Bronchial epithelial cell (primary cell): ENCODE results near the gene IFT43. TPM values are rescaled to one million over a fixed set of nuclear protein-coding genes. Genes with fewer than 3 reads are reported as not detected.

Experiments
- DNase-seq: peaks from one replicate; pipeline ENCODE4 v3.0.0-alpha.2; 2010; ENCODE audit warnings: low read depth
- FAIRE-seq: peaks from 2 replicates; lab custom pipeline; 2011; peaks lifted over from hg19 to GRCh38; lab: Jason Lieb, UNC
- H3K27me3 ChIP-seq: 2 replicates; pipeline ENCODE4 v1.5.1; 2011; ENCODE audit warnings: low read length; ENCODE audit not compliant: control insufficient read depth, insufficient read depth
- H3K36me3 ChIP-seq: 2 replicates; pipeline ENCODE4 v1.5.1; 2011; ENCODE audit warnings: low read length; ENCODE audit not compliant: control insufficient read depth, insufficient read depth
- H3K4me3 ChIP-seq: 2 replicates; pipeline ENCODE4 v1.5.1; 2011; ENCODE audit warnings: mild to moderate bottlenecking, low read depth, low read length, control low read depth
- CTCF ChIP-seq: IDR thresholded peaks from 2 replicates; pipeline ENCODE4 v1.5.1; 2011; ENCODE audit warnings: mild to moderate bottlenecking, moderate library complexity, low read length, control low read depth, inconsistent platforms; ENCODE audit not compliant: insufficient read depth, severe bottlenecking
- total RNA-seq: library from RNA; depleted of rRNA; stranded (reverse); fragments of >200 nt; gene quantifications from 2 replicates; pipeline ENCODE4 v1.2.1, GENCODE V29; 2014

The IFT43 gene
- total RNA-seq, 1 donor from 2014 or later = 24.0 TPM

- no peak for FAIRE-seq
- H3K27me3 ChIP-seq = no peaks in the 10 kb centered on the region
- no peak for TF ChIP-seq CTCF
- no peak overlapping the region for H3K4me3 ChIP-seq
- DNase-seq = no peak
- H3K36me3 ChIP-seq = no peaks in the 10 kb centered on the region
Measured at GRCh38 chr14:76073717-76074116, 88.2 kb downstream of the IFT43 start.

GRCh38 chr14:76077340-76077739 lies 91.8 kb downstream of the IFT43 start:
- DNase-seq = no peak
- Histone ChIP-seq H3K36me3 (no peaks in the 10 kb centered on the region), H3K4me3 (no peak overlapping the region), H3K27me3 (no peaks in the 10 kb centered on the region)
- FAIRE-seq = no peak
- no peak for TF ChIP-seq CTCF

- H3K4me3 ChIP-seq = no peak overlapping the region
- no peaks in the 10 kb centered on the region for H3K36me3 ChIP-seq
- no peaks in the 10 kb centered on the region for H3K27me3 ChIP-seq
- no peak for TF ChIP-seq CTCF
- DNase-seq = no peak
- FAIRE-seq = no peak
Measured at GRCh38 chr14:76078501-76078900, 92.9 kb downstream of the IFT43 start.

- Histone ChIP-seq H3K4me3 (no peak overlapping the region), H3K27me3 (no peaks in the 10 kb centered on the region), H3K36me3 (no peaks in the 10 kb centered on the region)
- TF ChIP-seq CTCF = no peak
- DNase-seq (no peak), FAIRE-seq (no peak)
Measured at GRCh38 chr14:76080025-76080424, 94.5 kb downstream of the IFT43 start.

GRCh38 chr14:76080471-76080870 lies 94.9 kb downstream of the IFT43 start:
- Histone ChIP-seq H3K36me3 (no peaks in the 10 kb centered on the region), H3K27me3 (no peaks in the 10 kb centered on the region), H3K4me3 (no peak overlapping the region)
- FAIRE-seq (no peak), DNase-seq (no peak)
- TF ChIP-seq CTCF = no peak

- no peak overlapping the region for H3K4me3 ChIP-seq
- no peaks in the 10 kb centered on the region for H3K27me3 ChIP-seq
- DNase-seq = no peak
- FAIRE-seq = peak; percentile 40
- TF ChIP-seq CTCF = no peak
- no peaks in the 10 kb centered on the region for H3K36me3 ChIP-seq
Measured at GRCh38 chr14:76081642-76082041, 96.1 kb downstream of the IFT43 start.
